Left lung (tissue), 10 donors: ENCODE measurements around the gene INSYN2B. TPM values are rescaled to one million over a fixed set of nuclear protein-coding genes. Genes with fewer than 3 reads are reported as not detected.

Experiments used
- ATAC-seq: fragments of 200-7000 bp; cut with Tn5 transposase; one replicate; pipeline ENCODE4 v1.9.1; 2020; ENCODE audit warnings: moderate library complexity
- DNase-seq, 4 donors: peaks; one replicate each; pipeline ENCODE4 v3.0.0-alpha.2; 2013 to 2020
- H3K27ac ChIP-seq, 2 donors: fragments of 200-600 bp; sonication (generic) in 1 of 2; one replicate each; pipeline versions ENCODE4 v1.5.0 to v1.8.0; 2020 to 2021
- H3K27me3 ChIP-seq, 2 donors: fragments of 200-600 bp; sonication (generic) in 1 of 2; one replicate each; pipeline versions ENCODE4 v1.5.0 to v1.8.0; 2020 to 2021
- H3K36me3 ChIP-seq, 2 donors: fragments of 200-600 bp; sonication (generic) in 1 of 2; one replicate each; pipeline versions ENCODE4 v1.5.0 to v1.8.0; 2020 to 2021
- H3K4me1 ChIP-seq, 2 donors: fragments of 200-600 bp; one replicate each; pipeline ENCODE4 v1.8.0; 2021
- H3K4me3 ChIP-seq, 2 donors: fragments of 200-600 bp; sonication (generic) in 1 of 2; one replicate each; pipeline versions ENCODE4 v1.5.0 to v1.8.0; 2020 to 2021; ENCODE audit warnings: mild to moderate bottlenecking in 1 of 2
- H3K9me3 ChIP-seq, 2 donors: fragments of 200-600 bp; sonication (generic) in 1 of 2; one replicate each; pipeline versions ENCODE4 v1.5.0 to v1.8.0; 2020 to 2021
- intact Hi-C, 2 donors: fragments of 100-400 bp; cut with DNase I; formaldehyde crosslinking; loops; one replicate each; pipeline versions ENCODE4 v1.11.2 to v1.14.2; 2022
- polyA plus RNA-seq, 6 donors: library from polyadenylated mRNA; unstranded; fragments of 120-200 nt; gene quantifications; one replicate each; pipeline ENCODE4 v1.2.1, GENCODE V29; 2013; ENCODE audit not compliant: insufficient read length in 6 of 6
- total RNA-seq, 2 donors: library from RNA; stranded (reverse); fragmentation: NEBNext Ultra II Directional; extraction: Animal tissue kit (Norgen Biotek cat#: 25700); gene quantifications; one replicate each; pipeline ENCODE4 v1.2.1, GENCODE V29; 2021
- TF ChIP-seq, protein P1 (sequence below), 2 donors: fragments of 200-600 bp; sonication (generic) in 1 of 2; IDR thresholded peaks; one replicate each; pipeline versions ENCODE4 v1.5.0 to v1.8.0; 2021; ENCODE audit warnings: antibody characterized with exemption in 2 of 2
- donor health status: DM: no; HTN: yes; CAD: no.
- donor health status: DM: no; HTN: no; CAD: no.

The INSYN2B gene
- total and polyA plus RNA-seq, 8 donors: 0.10 to 7.0 (median 4.2) TPM

DNA sequence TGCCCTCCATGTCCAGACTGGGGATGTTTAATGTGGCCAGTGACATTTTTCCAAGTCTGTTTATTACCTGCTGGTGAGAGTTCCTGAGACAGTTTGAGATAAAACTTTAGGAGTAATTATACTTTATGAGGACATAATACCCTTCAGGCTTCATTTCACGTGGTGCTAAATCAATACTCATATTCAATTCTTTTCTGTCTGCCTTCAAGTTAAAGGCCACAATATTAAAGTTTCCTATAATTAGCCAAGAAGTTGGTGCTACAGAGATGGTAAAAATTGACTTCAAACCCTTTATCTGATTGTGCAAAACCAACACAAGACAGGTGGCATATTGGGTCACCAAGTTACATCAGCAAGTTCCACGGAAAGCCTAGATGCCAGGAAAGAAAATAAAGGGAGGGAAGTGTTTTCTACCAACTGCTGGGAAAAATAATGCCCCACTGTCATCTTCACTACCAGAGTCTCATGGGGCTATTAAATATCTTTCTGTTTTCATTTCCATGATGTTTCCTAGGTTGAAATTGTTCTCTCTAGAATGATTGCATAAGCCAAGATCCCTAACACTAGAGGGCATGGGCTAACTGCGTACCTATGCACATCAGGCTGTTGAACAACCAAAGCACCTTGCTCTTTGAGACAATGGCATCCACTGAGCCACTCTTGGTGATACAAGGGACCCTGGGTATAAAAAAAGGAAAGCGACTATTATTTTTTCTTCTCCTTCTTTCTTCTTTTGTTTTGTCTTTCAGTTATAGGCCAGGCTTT, 68.7 kb downstream of the INSYN2B start:
- Histone ChIP-seq H3K36me3 (no peaks in the 10 kb centered on the region), H3K4me1 (no peaks in the 10 kb centered on the region), H3K27ac (no peak overlapping the region), H3K9me3 (no peaks in the 10 kb centered on the region), H3K4me3 (no peak overlapping the region), H3K27me3 (no peaks in the 10 kb centered on the region)
- ATAC-seq (no peak), DNase-seq (no peak)
- intact Hi-C loops: no loop called here
- TF ChIP-seq, protein P1, sequence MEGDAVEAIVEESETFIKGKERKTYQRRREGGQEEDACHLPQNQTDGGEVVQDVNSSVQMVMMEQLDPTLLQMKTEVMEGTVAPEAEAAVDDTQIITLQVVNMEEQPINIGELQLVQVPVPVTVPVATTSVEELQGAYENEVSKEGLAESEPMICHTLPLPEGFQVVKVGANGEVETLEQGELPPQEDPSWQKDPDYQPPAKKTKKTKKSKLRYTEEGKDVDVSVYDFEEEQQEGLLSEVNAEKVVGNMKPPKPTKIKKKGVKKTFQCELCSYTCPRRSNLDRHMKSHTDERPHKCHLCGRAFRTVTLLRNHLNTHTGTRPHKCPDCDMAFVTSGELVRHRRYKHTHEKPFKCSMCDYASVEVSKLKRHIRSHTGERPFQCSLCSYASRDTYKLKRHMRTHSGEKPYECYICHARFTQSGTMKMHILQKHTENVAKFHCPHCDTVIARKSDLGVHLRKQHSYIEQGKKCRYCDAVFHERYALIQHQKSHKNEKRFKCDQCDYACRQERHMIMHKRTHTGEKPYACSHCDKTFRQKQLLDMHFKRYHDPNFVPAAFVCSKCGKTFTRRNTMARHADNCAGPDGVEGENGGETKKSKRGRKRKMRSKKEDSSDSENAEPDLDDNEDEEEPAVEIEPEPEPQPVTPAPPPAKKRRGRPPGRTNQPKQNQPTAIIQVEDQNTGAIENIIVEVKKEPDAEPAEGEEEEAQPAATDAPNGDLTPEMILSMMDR (IDR thresholded peaks at IDR 0.05): no peak

DNA sequence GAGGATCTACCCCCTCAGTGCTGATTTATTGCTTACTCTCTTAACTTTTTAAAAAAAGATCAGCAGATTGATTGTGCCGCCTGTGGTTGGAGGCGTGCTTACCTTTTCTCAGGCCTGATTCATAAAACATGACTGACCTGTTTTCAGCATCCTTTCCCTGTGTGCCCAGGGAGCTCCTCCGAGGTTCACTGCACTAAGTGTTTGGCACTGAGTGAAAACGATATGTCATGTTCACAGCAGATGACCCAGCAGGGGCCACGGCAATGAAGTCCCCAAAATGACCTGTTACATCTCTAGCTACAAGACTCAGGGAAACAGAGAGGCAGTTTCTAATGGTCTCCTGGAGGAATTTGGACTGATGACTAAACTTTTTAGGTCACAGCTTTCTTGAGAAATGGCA, 69.9 kb downstream of the INSYN2B start:
- TF ChIP-seq, protein P1 (IDR thresholded peaks at IDR 0.05): no peak
- Histone ChIP-seq H3K4me3 (no peak overlapping the region), H3K27ac (no peak overlapping the region), H3K27me3 (no peaks in the 10 kb centered on the region), H3K9me3 (no peaks in the 10 kb centered on the region), H3K4me1 (no peaks in the 10 kb centered on the region), H3K36me3 (no peaks in the 10 kb centered on the region)
- intact Hi-C loops: no loop called here
- no peak for ATAC-seq
- DNase-seq: no peak

DNA sequence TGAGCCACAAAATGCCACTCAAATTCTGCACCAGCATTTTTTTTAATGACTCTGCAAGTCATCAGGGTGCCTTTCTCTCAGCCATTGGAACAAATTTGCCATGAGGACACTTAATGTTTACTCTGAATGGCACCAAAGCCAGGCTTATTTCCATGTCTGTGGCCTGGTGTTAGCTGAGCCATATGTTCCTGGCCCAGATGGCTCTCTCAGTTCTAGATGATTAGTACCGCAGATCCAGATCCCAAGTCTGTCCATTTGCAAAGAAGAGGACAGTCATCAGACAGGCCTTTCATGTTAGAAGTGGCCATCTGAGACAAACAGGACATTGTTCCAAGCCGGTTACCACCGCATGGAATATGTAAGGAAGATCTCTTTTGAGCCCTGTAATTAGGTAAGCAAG, 70.3 kb downstream of the INSYN2B start:
- H3K4me3 ChIP-seq: no peak overlapping the region
- intact Hi-C loops: no loop called here
- TF ChIP-seq, protein P1 (IDR thresholded peaks at IDR 0.05): no peak
- DNase-seq: no peak
- no peaks in the 10 kb centered on the region for H3K4me1 ChIP-seq
- H3K27ac ChIP-seq: no peak overlapping the region
- ATAC-seq: no peak
- no peaks in the 10 kb centered on the region for H3K9me3 ChIP-seq
- no peaks in the 10 kb centered on the region for H3K36me3 ChIP-seq
- H3K27me3 ChIP-seq: no peaks in the 10 kb centered on the region

GRCh38 chr5:169908864-169909263, 71.4 kb downstream of the INSYN2B start:
- ATAC-seq (no peak), DNase-seq (no peak)
- H3K36me3 ChIP-seq: no peaks in the 10 kb centered on the region
- intact Hi-C loops: no loop called here
- no peak overlapping the region for H3K27ac ChIP-seq
- H3K9me3 ChIP-seq: no peaks in the 10 kb centered on the region
- no peaks in the 10 kb centered on the region for H3K4me1 ChIP-seq
- no peaks in the 10 kb centered on the region for H3K27me3 ChIP-seq
- no peak overlapping the region for H3K4me3 ChIP-seq
- TF ChIP-seq, protein P1 (IDR thresholded peaks at IDR 0.05): no peak

GRCh38 chr5:169906745-169907649, 73.3 kb downstream of the INSYN2B start:
- H3K27ac ChIP-seq: no peak overlapping the region
- H3K4me3 ChIP-seq: no peak overlapping the region
- no peaks in the 10 kb centered on the region for H3K9me3 ChIP-seq
- no peak for ATAC-seq
- intact Hi-C loops: no loop called here
- DNase-seq: no peak
- H3K4me1 ChIP-seq: no peaks in the 10 kb centered on the region
- no peaks in the 10 kb centered on the region for H3K36me3 ChIP-seq
- no peaks in the 10 kb centered on the region for H3K27me3 ChIP-seq
- TF ChIP-seq, protein P1 (IDR thresholded peaks at IDR 0.05): no peak
